GM12874 (cell line): ENCODE data around the gene PTPN4.

Experiments used
- CTCF ChIP-seq: IDR thresholded peaks from 2 replicates; pipeline ENCODE4 v1.5.1; 2011; ENCODE audit warnings: low read depth, mild to moderate bottlenecking, control low read depth, low read length, moderate library complexity; ENCODE audit not compliant: insufficient read depth

PTPN4 gene

GRCh38 chr2:119734047-119734446 is 25.7 kb upstream of the PTPN4 start:
- no peak for TF ChIP-seq CTCF

- TF ChIP-seq CTCF = no peak
Observed at GRCh38 chr2:119735565-119735964, 24.2 kb upstream of the PTPN4 start.

GRCh38 chr2:119736021-119736420 is 23.7 kb upstream of the PTPN4 start:
- TF ChIP-seq CTCF = no peak

GRCh38 chr2:119739580-119740255 is 20.0 kb upstream of the PTPN4 start:
- no peak for TF ChIP-seq CTCF

- TF ChIP-seq CTCF = no peak
Observed at GRCh38 chr2:119741001-119741400, 18.7 kb upstream of the PTPN4 start.

- TF ChIP-seq CTCF = no peak
Observed at GRCh38 chr2:119741868-119742267, 17.9 kb upstream of the PTPN4 start.

GRCh38 chr2:119744335-119744939 is 15.3 kb upstream of the PTPN4 start:
- no peak for TF ChIP-seq CTCF
